Sigmoid colon (tissue), 4 donors: ENCODE results near the gene CEP70.

Experiments used
- CTCF ChIP-seq, 4 experiments: fragments of 450-650 bp in 3 of 4; fragments of 200-600 bp in 1 of 4; IDR thresholded peaks; one replicate each; pipeline ENCODE4 v1.5.1; 2016 to 2019; ENCODE audit warnings: antibody characterized with exemption in 4 of 4, mild to moderate bottlenecking in 3 of 4, moderate library complexity in 2 of 4
- EP300 ChIP-seq, 4 donors: sonication (generic); formaldehyde crosslinking; IDR thresholded peaks; one replicate each; pipeline ENCODE4 v1.6.1; 2017; ENCODE audit warnings: antibody characterized with exemption in 4 of 4
- POLR2A ChIP-seq, 2 donors: fragments of 450-650 bp; IDR thresholded peaks; one replicate each; pipeline ENCODE4 v1.6.1; 2016; ENCODE audit warnings: antibody characterized with exemption in 2 of 2, mild to moderate bottlenecking in 2 of 2, moderate library complexity in 2 of 2
- POLR2AphosphoS5 ChIP-seq, 4 donors: sonication (generic); formaldehyde crosslinking; IDR thresholded peaks; one replicate each; pipeline ENCODE4 v1.6.1; 2017; ENCODE audit warnings: antibody characterized with exemption in 4 of 4

GRCh38 chr3:138642226-138642926 lies 48.3 kb upstream of the CEP70 start:
- TF ChIP-seq POLR2A (IDR thresholded peaks at IDR 0.05) (no peak), POLR2AphosphoS5 (IDR thresholded peaks at IDR 0.05) (no peak), CTCF (IDR thresholded peaks at IDR 0.05) (no peak), EP300 (IDR thresholded peaks at IDR 0.05) (no peak)
